Stimulated activated CD4-positive, alpha-beta T cell treated with anti-CD3 and anti-CD28 coated beads, Interleukin-12 subunit alpha, Interleukin-12 subunit beta, amount 100 ng/mL, for 24 hours (primary cell): Measurements from ENCODE around the gene C2CD2.

ENCODE experiments used
- DNase-seq, 2 experiments: peaks; one replicate each; pipeline ENCODE4 v3.0.0-alpha.2; 2020; ENCODE audit warnings: low read depth in 2 of 2

C2CD2 gene

DNA sequence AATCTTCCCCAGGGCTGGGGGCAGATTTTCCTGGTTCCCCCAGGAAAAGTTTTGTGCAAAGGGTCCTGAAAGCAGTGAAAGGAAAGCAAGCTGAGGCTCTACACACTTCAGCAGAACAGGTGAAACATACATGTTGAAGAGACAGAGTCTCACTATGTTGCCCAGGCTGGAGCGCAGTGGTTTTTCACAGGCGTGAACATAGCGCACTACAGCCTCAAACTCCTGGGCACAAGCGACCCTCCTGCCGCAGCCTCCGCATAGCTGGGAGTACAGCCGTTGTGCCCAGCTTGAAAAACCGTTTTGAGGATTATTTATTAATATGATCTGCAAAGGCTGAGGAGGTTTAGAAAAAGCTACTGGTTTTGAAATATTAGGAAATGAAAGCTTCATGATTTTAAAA lies 86.5 kb downstream of the C2CD2 start:
- no peak for DNase-seq

DNA sequence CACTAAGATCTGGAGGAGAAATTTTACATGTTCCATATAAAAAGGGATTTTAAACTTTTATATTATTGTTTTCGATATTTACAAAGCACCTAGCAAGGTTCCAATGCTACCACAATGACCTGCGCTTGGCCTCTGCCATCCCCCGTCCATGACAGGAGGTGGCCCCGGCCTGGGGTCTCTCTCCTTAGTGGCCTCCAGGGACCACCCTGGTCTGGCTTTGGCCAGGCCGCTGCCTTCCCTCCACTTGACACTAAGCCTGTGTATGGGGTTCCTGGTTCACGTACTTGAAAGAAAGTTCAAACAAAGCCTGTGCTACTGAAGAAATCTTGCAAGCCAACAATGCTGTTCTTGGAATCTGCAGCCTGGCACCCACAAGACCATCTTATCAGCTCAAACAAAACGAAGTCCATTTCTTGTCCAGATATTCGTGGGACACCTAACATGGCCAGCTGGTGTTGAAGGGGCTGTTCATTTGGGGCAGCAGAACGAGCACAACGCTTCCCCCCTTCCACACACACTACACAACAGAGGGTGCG lies 87.5 kb downstream of the C2CD2 start:
- DNase-seq = no peak

DNA sequence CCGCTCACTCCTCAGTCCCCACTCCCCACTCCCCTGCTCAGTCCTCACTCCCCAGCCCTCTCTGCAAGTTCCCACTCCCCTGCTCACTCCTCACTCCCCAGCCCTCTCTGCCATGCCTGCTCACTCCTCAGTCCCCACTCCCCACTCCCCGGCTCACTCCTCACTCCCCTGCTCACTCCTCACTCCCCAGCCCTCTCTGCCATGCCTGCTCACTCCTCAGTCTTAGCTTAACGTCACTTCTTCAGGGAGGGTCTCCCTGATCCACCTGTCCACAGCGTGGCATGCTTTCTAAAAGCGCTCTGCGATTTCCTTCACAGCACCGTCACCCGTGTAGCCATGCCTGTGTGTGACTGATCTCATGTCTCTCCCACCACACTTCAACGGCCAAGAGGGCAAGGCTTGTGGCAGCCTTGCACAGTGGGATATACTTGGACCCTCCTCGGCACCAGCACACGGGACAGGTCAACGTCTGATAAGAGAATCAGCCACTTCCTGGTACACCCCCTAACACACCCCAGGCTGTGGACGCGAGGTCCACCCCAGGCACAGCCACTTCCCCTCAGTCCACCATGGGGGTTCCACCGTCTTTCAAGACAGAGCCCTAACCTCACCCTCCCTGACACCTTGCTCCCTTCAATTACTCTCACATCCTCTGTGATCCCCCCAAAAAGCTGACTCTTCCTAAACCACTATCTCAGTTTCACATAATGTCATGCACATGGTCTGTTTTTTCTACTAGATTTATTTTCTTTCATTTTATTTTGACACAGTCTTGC lies 88.6 kb downstream of the C2CD2 start:
- DNase-seq = no peak

- DNase-seq = no peak
Measured at GRCh38 chr21:41864311-41865001, 89.4 kb downstream of the C2CD2 start.

- DNase-seq = no peak
Measured at GRCh38 chr21:41863439-41863740, 90.4 kb downstream of the C2CD2 start.

GRCh38 chr21:41861987-41862386 lies 91.8 kb downstream of the C2CD2 start:
- no peak for DNase-seq

DNA sequence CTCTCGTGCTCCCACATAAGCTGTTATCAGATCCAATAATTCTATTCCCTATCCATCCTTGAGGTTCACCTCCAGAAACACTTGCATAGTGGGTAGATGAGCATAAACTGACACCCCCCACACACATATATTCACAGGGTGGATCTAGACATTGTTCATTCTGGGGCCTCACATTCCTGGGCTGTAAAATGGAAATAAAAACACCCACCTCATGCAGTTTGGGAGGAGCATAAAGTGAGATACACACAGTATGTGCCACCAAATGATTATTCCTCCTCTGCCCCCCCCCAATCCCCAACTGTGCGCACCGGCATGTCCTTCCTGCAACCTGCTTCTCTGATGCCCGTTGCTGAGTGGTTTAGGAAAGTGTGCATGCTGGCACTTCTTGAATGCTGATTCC lies 92.6 kb downstream of the C2CD2 start:
- DNase-seq = no peak

DNA sequence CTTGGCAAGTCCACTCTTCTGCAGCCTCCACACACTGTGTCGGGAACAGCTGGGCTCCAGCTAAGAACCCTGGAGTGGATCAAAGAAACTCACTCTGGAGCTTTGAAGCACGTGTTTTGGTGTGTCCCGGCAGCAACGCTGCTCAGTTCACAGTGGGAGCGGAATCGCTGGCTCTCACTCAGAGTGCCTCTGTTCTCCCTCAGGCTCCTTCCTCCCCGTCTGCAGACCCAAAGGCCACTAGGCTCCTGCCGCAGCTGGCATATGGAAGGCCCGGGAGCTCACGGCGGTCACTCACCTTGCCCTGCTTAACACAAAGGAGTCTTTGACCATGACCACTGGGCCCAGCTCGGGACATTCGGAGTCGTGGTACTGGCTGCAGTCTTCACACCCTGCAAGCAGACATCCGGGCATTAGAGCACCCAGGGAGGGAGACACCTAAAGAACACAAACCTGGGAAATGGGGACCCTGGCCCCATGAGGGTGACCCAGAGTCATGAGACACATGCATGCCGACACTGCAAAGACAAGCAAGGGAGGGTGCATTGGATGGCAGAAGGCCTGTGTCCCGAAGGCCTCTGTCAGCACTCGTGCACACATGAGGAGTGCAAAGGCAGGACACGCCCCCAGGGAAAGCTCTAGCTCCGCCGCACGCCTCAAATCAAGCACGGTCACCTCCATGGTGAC lies 94.4 kb downstream of the C2CD2 start:
- DNase-seq = no peak

DNA sequence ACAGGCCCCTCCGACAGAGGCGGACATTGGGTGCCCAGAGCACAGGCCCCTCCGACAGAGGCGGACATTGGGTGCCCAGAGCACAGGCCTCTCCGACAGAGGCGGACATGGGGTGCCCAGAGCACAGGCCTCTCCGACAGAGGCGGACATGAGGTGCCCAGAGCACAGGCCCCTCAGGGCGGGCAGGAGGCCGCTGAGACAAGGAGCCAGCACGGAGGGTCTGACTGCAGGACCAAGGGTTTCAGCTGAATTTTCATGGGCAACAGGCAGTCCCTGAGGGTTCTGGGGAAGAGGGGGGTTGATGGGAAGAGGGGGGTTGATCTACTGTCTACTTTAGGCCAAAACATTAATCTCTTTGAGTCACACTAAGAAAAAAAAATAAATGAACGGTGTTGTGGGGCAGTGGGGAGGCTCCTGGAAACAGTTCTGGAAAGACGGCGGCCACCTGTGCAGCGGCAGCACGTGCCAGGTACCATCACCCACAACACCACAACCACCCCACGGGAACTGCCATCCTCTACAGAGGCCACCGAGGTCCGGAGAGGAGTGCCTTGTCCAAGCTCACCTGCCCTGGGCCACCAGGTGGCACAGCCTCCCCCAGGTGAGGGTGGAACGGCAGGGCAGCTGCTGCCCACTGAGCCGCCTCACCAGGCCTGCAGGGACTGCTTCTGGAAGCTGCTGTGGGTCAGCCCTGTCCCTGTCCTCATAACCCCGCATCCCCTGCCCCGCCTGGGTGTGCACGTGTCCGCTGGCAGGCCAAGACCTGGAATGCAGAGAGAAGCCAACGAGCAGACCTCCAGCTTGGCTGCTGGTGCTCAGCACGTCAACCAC lies 95.1 kb downstream of the C2CD2 start:
- no peak for DNase-seq

- DNase-seq = no peak
Measured at GRCh38 chr21:41857771-41858300, 96.0 kb downstream of the C2CD2 start.

DNA sequence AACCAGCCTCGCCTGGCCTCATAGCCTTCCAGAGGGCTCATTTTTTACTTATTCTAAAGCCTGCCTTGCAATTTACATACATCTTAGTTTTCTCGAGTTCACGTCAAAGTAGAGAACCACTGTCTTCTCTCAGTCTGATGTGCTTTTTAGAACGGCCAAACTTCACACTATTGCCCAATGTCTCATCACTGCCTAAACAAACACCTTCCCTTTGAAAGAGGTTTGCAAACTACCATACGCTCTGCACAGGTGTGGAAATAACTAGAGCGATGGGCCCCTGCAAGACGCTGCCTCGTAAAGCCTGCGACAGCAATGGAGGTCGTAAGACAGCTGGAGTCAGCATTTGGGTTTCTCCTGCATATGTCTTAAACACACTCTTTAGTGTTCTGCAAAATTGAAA lies 97.2 kb downstream of the C2CD2 start:
- no peak for DNase-seq

DNA sequence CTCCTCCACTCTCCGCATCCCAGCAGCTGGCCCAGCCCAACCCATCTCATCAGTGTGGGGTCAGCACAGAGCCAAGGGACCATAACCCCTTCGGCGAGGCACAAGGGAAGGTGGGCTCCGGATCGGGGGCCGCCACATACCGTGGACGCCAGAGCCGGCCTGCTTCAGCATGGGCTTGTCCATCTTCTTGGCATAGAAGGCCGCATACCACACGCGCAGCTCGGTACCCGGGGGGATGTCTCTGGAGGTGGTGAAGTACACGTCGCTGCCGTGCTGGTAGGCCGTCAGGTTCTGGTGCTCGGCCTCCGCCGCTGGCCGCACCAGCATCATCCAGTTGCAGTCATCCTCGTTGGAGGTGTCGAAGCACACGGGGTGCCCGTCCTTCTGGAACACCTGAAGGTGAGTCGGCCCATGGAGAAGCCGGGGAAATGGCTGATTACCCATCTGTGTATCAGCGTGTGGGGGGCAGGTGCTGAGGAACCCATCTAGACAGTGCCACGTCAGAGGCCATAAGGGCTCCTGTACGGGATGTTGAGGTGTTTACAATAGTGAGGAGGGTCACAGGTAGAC lies 99.3 kb downstream of the C2CD2 start:
- no peak for DNase-seq

DNA sequence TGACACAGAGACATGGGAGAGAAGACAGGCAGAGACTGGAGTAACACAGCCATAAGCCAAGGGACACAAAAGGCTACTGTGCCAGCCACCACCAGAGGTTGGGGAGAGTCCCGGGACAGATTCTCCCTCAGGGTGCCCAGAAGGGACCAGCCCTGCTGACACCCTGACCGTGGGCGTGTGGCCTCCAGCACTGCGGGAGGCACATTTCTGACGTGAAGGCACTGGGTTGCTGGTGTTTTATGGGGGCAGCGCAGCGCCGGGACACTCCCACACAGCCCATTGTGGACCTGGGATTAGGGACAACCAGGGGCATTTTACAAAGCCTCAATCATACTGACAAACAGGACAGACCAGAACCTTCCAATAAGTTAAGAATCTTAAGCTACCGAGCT lies 100.9 kb downstream of the C2CD2 start:
- DNase-seq = no peak

GRCh38 chr21:41852151-41852928 lies 101.5 kb downstream of the C2CD2 start:
- no peak for DNase-seq

- DNase-seq = no peak
Measured at GRCh38 chr21:41851090-41851790, 102.6 kb downstream of the C2CD2 start.

GRCh38 chr21:41850085-41850484 lies 103.7 kb downstream of the C2CD2 start:
- DNase-seq = no peak

- DNase-seq = no peak
Measured at GRCh38 chr21:41848958-41849580, 104.7 kb downstream of the C2CD2 start.

DNA sequence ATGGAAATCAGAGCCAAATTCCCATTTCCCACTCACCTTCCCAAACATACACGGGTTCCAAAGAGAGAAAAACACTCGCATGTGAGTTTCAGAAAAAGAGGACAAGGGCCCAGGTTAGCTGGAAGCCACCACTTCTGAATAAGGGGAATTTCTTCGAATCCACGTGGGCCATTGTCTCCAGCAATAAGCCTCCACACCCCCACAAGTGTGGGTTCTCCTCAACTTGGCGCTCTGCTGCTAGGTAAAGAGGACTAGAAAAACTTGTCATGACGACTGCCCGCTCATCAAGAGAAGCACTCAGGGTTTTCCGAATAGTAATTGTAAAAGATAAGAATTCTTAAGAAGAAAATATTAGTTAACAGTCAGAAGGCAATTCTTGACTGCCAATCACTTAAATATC lies 105.3 kb downstream of the C2CD2 start:
- DNase-seq = no peak

- DNase-seq = no peak
Measured at GRCh38 chr21:41847066-41847804, 106.6 kb downstream of the C2CD2 start.
